GM23338 (cell line): Measurements from ENCODE around the gene ZNF490. TPM values are rescaled to one million over a fixed set of nuclear protein-coding genes. Genes with fewer than 3 reads are reported as not detected.

Experiments
- ATAC-seq: fragments of 200-7000 bp; cut with Tn5 transposase; 3 replicates; pipeline ENCODE4 v1.9.1; 2020
- DNase-seq: peaks from one replicate; pipeline ENCODE4 v3.0.0-alpha.2; 2015; ENCODE audit warnings: low spot score
- H2AFZ ChIP-seq: fragments of 200-600 bp; sonication (generic); 2 replicates; pipeline ENCODE4 v1.8.0; 2016; ENCODE audit warnings: antibody characterized with exemption, mild to moderate bottlenecking, moderate library complexity
- H3F3A ChIP-seq: fragments of 200-600 bp; sonication (generic); replicated peaks from 2 replicates; pipeline ENCODE4 v1.8.0; 2017; ENCODE audit warnings: antibody characterized with exemption, mixed run types, low read depth
- H3K27ac ChIP-seq: fragments of 200-600 bp; sonication (generic); 2 replicates; pipeline ENCODE4 v1.6.1; 2016; ENCODE audit warnings: low read depth
- H3K27me3 ChIP-seq: fragments of 200-600 bp; sonication (generic); 2 replicates; pipeline ENCODE4 v1.8.0; 2016; ENCODE audit warnings: mild to moderate bottlenecking, mixed run types, moderate library complexity; ENCODE audit not compliant: insufficient read depth
- H3K36me3 ChIP-seq: fragments of 200-600 bp; sonication (generic); 2 replicates; pipeline ENCODE4 v1.8.0; 2016; ENCODE audit warnings: mild to moderate bottlenecking; ENCODE audit not compliant: insufficient read depth
- H3K4me1 ChIP-seq: fragments of 200-600 bp; sonication (generic); 2 replicates; pipeline ENCODE4 v1.8.0; 2016; ENCODE audit warnings: mild to moderate bottlenecking, moderate library complexity; ENCODE audit not compliant: insufficient read depth
- H3K4me2 ChIP-seq: fragments of 200-600 bp; sonication (generic); 2 replicates; pipeline ENCODE4 v1.7.1; 2017; ENCODE audit warnings: mixed run types
- H3K4me3 ChIP-seq: fragments of 200-600 bp; sonication (generic); 2 replicates; pipeline ENCODE4 v1.6.1; 2016; ENCODE audit warnings: mixed run types
- H3K79me2 ChIP-seq: fragments of 200-600 bp; sonication (generic); replicated peaks from 2 replicates; pipeline ENCODE4 v1.8.0; 2017; ENCODE audit warnings: mild to moderate bottlenecking; ENCODE audit not compliant: insufficient read depth
- H3K9me2 ChIP-seq: fragments of 200-600 bp; sonication (generic); 2 replicates; pipeline ENCODE4 v1.8.0; 2017; ENCODE audit not compliant: insufficient read depth
- H4K20me1 ChIP-seq: fragments of 200-600 bp; sonication (generic); replicated peaks from 2 replicates; pipeline ENCODE4 v1.8.0; 2017; ENCODE audit warnings: mild to moderate bottlenecking; ENCODE audit not compliant: insufficient read depth
- H3K27ac Mint-ChIP-seq: 2 replicates; pipeline ENCODE4 v1.8.0; 2020; ENCODE audit warnings: inconsistent platforms, mild to moderate bottlenecking, moderate library complexity, mixed read lengths
- H3K27me3 Mint-ChIP-seq: 3 replicates; pipeline ENCODE4 v1.8.0; 2022; ENCODE audit warnings: low read depth, mild to moderate bottlenecking, moderate library complexity, mixed read lengths, inconsistent platforms; ENCODE audit not compliant: insufficient read depth, poor library complexity
- H3K36me3 Mint-ChIP-seq: 3 replicates; pipeline ENCODE4 v1.8.0; 2021; ENCODE audit warnings: low read depth, mild to moderate bottlenecking, inconsistent platforms, moderate library complexity, mixed read lengths
- H3K4me1 Mint-ChIP-seq: 3 replicates; pipeline ENCODE4 v1.8.0; 2020; ENCODE audit warnings: mild to moderate bottlenecking, inconsistent platforms, mixed read lengths
- H3K4me3 Mint-ChIP-seq: 3 replicates; pipeline ENCODE4 v1.8.0; 2021; ENCODE audit warnings: moderate library complexity, mild to moderate bottlenecking, inconsistent platforms, mixed read lengths
- H3K9me3 Mint-ChIP-seq: 3 replicates; pipeline ENCODE4 v1.8.0; 2020; ENCODE audit warnings: moderate library complexity, mild to moderate bottlenecking, inconsistent platforms, mixed read lengths
- CREB1 ChIP-seq: fragments of 250-450 bp; sonication (Bioruptor Pico); IDR thresholded peaks from 2 replicates; pipeline ENCODE4 v1.5.0; 2020; ENCODE audit warnings: low read depth, mild to moderate bottlenecking, moderate library complexity
- ETS1 ChIP-seq: IDR thresholded peaks from 2 replicates; pipeline ENCODE4 v1.6.1; 2016; ENCODE audit warnings: antibody characterized with exemption
- EZH2 ChIP-seq: fragments of 200-600 bp; sonication (generic); IDR thresholded peaks from one replicate; pipeline ENCODE4 v1.8.0; 2017; ENCODE audit warnings: antibody characterized with exemption, mild to moderate bottlenecking, low read depth; ENCODE audit not compliant: unreplicated experiment
- POLR2AphosphoS5 ChIP-seq: IDR thresholded peaks from 2 replicates; pipeline ENCODE4 v1.6.1; 2016; ENCODE audit warnings: antibody characterized with exemption, low read depth
- ZNF462 ChIP-seq: fragments of 250-450 bp; sonication (Bioruptor Pico); IDR thresholded peaks from 2 replicates; pipeline ENCODE4 v1.5.0; 2020; ENCODE audit warnings: mild to moderate bottlenecking, moderate library complexity
- long read RNA-seq: library from polyadenylated mRNA; unstranded; transcript quantifications from one replicate; pipeline ENCODE4 v2.0.0, GENCODE V29; 2020; ENCODE audit not compliant: unreplicated experiment
- polyA plus RNA-seq: library from polyadenylated mRNA; unstranded; fragments of >200 nt; fragmentation: Nextera tagmentation; extraction: Ambion mirVana; gene quantifications from 2 replicates; pipeline ENCODE4 v1.2.1, GENCODE V29; 2016
- total RNA-seq: library from RNA; depleted of rRNA; stranded (reverse); fragments of >200 nt; shearing (Covaris generic); gene quantifications from 2 replicates; pipeline ENCODE4 v1.2.3, GENCODE V29; 2014; rRNA removed
- TF ChIP-seq, protein P1 (sequence below), 2 experiments: fragments of 200-600 bp in 1 of 2; sonication (generic) in 1 of 2; conservative IDR thresholded peaks; 2 replicates each; pipeline versions ENCODE4 v1.5.1 to v1.6.1; 2016 to 2017; ENCODE audit warnings: antibody characterized with exemption in 2 of 2, low read depth in 2 of 2, mild to moderate bottlenecking in 2 of 2, moderate library complexity in 1 of 2

Gene ZNF490
- total RNA-seq (7.3 and 8.5 TPM in 2 replicates), polyA plus RNA-seq (1.3 and 1.4 TPM in 2 replicates)
- long read RNA-seq, partial matches to known transcripts = 0 of 2 reads
- long read RNA-seq, other reads (novel, unspliced or antisense) = 2 of 2 reads

DNA sequence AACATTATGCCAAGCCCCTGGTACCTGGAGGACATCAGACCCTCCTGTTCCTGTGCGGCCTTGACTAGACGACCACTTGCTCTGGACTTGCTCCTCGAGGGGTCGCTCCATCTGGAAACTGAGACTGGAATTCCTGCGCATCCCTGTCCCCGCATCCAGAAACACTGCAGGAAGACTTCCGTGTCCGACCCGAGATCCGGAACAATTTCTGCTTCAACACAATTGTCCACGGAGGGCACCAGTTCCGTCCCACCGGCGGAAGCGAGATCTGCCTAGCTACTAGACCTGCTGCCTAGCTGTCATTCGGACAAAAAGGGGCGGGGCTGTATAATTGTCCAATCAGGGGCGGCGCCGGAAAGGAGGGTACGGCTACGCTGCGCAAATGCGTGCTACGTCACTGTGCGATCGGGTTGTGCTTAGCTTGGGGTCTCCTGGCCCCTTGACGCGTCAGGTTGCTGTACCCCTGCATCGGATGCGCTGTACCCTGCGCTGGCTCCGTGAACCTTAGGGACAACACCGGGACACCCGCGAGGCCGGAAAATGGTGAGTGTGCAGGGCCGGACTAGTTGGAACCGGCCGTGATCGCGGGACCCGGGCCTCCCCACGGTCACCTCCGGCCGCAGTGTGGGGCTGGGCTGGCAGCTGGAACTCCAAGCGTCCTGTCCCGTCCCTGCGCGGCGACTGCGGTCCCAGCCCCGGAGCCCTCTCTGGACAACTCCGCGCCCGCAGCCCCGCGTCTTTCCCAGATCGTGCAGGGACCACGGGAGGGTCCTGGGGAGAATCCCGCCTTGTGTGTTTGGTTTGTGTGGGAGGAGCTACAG lies at the start of gene ZNF490, which contains the start of gene ZNF791:
TSS of gene ZNF490 (minus strand) at position 274 of the 821 bp plus-strand sequence. CDS start at position 141, 133 bp downstream.
TSS of gene ZNF791 (plus strand) at position 381 of the 821 bp plus-strand sequence. CDS start at position 541, 160 bp downstream.
- H3K9me2 ChIP-seq = no peaks in the 10 kb centered on the region
- 0 out of 3 replicates have a peak, but pooled peaks cover 2% of the 10 kb centered on the region for H3K9me3 Mint-ChIP-seq
- H3K4me1 Mint-ChIP-seq = peaks cover 3% of the 10 kb centered on the region; the same call in 2 of the 3 replicates
- H3K79me2 ChIP-seq = peaks cover 50% of the 10 kb centered on the region
- peak within 1 kb of the TSS; percentile 100 for H3K4me3 Mint-ChIP-seq
- peak; percentile 96 for ATAC-seq
- peak within 1 kb of the TSS; percentile 66 for H3K4me2 ChIP-seq
- H3K27ac Mint-ChIP-seq = peak within 1 kb of the TSS; percentile 100
- H3K27me3 Mint-ChIP-seq = peaks cover 12% of the 10 kb centered on the region
- no peaks in the 10 kb centered on the region; the same call in none of the 2 replicates for H4K20me1 ChIP-seq
- peak; percentile 100 for DNase-seq
- H3K36me3 ChIP-seq = 0 out of 2 replicates have a peak, but pooled peaks cover 7% of the 10 kb centered on the region
- peaks cover 23% of the 10 kb centered on the region for H3K36me3 Mint-ChIP-seq
- peak within 1 kb of the TSS; percentile 72 for H2AFZ ChIP-seq
- H3K27me3 ChIP-seq = no peaks in the 10 kb centered on the region
- no peaks in the 10 kb centered on the region for H3F3A ChIP-seq
- H3K4me1 ChIP-seq = no peaks in the 10 kb centered on the region
- peak within 1 kb of the TSS; percentile 49 for H3K4me3 ChIP-seq
- H3K27ac ChIP-seq = peak within 1 kb of the TSS; percentile 72
- peak; percentile 94 for TF ChIP-seq POLR2AphosphoS5
- no peak for TF ChIP-seq EZH2
- TF ChIP-seq ZNF462 (CRISPR knock-in tag) = no peak
- peak; percentile 92 for TF ChIP-seq CREB1 (CRISPR knock-in tag)
- TF ChIP-seq, protein P1, sequence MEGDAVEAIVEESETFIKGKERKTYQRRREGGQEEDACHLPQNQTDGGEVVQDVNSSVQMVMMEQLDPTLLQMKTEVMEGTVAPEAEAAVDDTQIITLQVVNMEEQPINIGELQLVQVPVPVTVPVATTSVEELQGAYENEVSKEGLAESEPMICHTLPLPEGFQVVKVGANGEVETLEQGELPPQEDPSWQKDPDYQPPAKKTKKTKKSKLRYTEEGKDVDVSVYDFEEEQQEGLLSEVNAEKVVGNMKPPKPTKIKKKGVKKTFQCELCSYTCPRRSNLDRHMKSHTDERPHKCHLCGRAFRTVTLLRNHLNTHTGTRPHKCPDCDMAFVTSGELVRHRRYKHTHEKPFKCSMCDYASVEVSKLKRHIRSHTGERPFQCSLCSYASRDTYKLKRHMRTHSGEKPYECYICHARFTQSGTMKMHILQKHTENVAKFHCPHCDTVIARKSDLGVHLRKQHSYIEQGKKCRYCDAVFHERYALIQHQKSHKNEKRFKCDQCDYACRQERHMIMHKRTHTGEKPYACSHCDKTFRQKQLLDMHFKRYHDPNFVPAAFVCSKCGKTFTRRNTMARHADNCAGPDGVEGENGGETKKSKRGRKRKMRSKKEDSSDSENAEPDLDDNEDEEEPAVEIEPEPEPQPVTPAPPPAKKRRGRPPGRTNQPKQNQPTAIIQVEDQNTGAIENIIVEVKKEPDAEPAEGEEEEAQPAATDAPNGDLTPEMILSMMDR (conservative IDR thresholded peaks at IDR 0.05; ENCODE audit: low read depth in 2 of 2) = peak; percentile 38 to 41; a peak in 3 of 4 replicates
- TF ChIP-seq ETS1 = peak; percentile 43; the same call in 1 of the 2 replicates
